GM18861 (cell line): ENCODE data around the gene OAS2.
"Not testable (repeated sequence)": the region's sequence is repeated elsewhere in the genome, so short reads cannot be mapped to it uniquely, and the experiment has no call there.

Experiments
- ATAC-seq: cut with Tn5 transposase; IDR thresholded peaks from one replicate; pipeline ENCODE4 v1.9.1; 2021; ENCODE audit not compliant: unreplicated experiment

Gene OAS2

GRCh38 chr12:112979041-112979680, 842 bp downstream of the OAS2 start:
- peak; percentile 24 for ATAC-seq

GRCh38 chr12:112980491-112981158, 2.3 kb downstream of the OAS2 start:
- no peak for ATAC-seq

- ATAC-seq: no peak
These were observed 7.4 kb downstream of the OAS2 start for GRCh38 chr12:112985642-112986290.

GRCh38 chr12:112986291-112986800, 8.0 kb downstream of the OAS2 start:
- ATAC-seq: no peak

GRCh38 chr12:112987561-112987960, 9.2 kb downstream of the OAS2 start:
- no peak for ATAC-seq

- ATAC-seq: no peak
These were observed 9.9 kb downstream of the OAS2 start for GRCh38 chr12:112988224-112988623.

- ATAC-seq: not testable (repeated sequence)
These were observed 10.6 kb downstream of the OAS2 start for GRCh38 chr12:112988823-112989385.

- ATAC-seq: no peak
These were observed 11.5 kb downstream of the OAS2 start for GRCh38 chr12:112989806-112990205.

GRCh38 chr12:112992541-112993398, 14.5 kb downstream of the OAS2 start:
- ATAC-seq: no peak

- no peak for ATAC-seq
These were observed 16.7 kb downstream of the OAS2 start for GRCh38 chr12:112995008-112995407.

GRCh38 chr12:112996501-112996900, 18.2 kb downstream of the OAS2 start:
- no peak for ATAC-seq

GRCh38 chr12:112997506-112997905, 19.2 kb downstream of the OAS2 start:
- ATAC-seq: no peak

- no peak for ATAC-seq
These were observed 20.9 kb downstream of the OAS2 start for GRCh38 chr12:112998987-112999767.

- ATAC-seq: no peak
These were observed 22.1 kb downstream of the OAS2 start for GRCh38 chr12:113000433-113000832.

GRCh38 chr12:113002155-113002554, 23.8 kb downstream of the OAS2 start:
- ATAC-seq: no peak

- no peak for ATAC-seq
These were observed 24.4 kb downstream of the OAS2 start for GRCh38 chr12:113002676-113003075.

GRCh38 chr12:113003636-113004035, 25.3 kb downstream of the OAS2 start:
- no peak for ATAC-seq

- no peak for ATAC-seq
These were observed 27.4 kb downstream of the OAS2 start for GRCh38 chr12:113005762-113006161.

- no peak for ATAC-seq
These were observed 27.9 kb downstream of the OAS2 start for GRCh38 chr12:113006206-113006605.

- ATAC-seq: no peak
These were observed 28.3 kb downstream of the OAS2 start for GRCh38 chr12:113006641-113007040.
